Gastrocnemius medialis (tissue), 4 donors: ENCODE results near the gene VPREB1. TPM values are rescaled to one million over a fixed set of nuclear protein-coding genes. Genes with fewer than 3 reads are reported as not detected.
"Not testable (repeated sequence)": the region's sequence is repeated elsewhere in the genome, so short reads cannot be mapped to it uniquely, and the experiment has no call there.

Source experiments
- ATAC-seq, 2 donors: fragments of 150-250 bp; one replicate each; pipeline ENCODE4 v1.9.1; 2016
- DNase-seq, 2 donors: peaks; one replicate each; pipeline ENCODE4 v3.0.0-alpha.2; 2019
- H3K27ac ChIP-seq, 4 donors: fragments of 200-600 bp; sonication (generic); 1 replicate in 1 of 4; 2 replicates in 3 of 4; pipeline ENCODE4 v1.5.1; 2016 to 2018; ENCODE audit warnings: mild to moderate bottlenecking in 2 of 4, moderate library complexity in 1 of 4
- H3K27me3 ChIP-seq, 3 donors: fragments of 200-600 bp; sonication (generic) in 2 of 3; 1 replicate in 1 of 3; 2 replicates in 2 of 3; pipeline versions ENCODE4 v1.5.1 to v1.6.0; 2016 to 2019; ENCODE audit warnings: mild to moderate bottlenecking in 1 of 3, moderate library complexity in 1 of 3
- H3K36me3 ChIP-seq, 2 donors: fragments of 200-600 bp; sonication (generic) in 1 of 2; one replicate each; pipeline ENCODE4 v1.5.1; 2017 to 2018
- H3K4me1 ChIP-seq, 2 donors: fragments of 200-600 bp; sonication (generic) in 1 of 2; one replicate each; pipeline ENCODE4 v1.5.1; 2016 to 2017; ENCODE audit warnings: mild to moderate bottlenecking in 2 of 2
- H3K4me3 ChIP-seq, 4 donors: fragments of 200-600 bp; sonication (generic) in 3 of 4; 1 replicate in 1 of 4; 2 replicates in 3 of 4; pipeline ENCODE4 v1.5.1; 2016 to 2019; ENCODE audit warnings: mild to moderate bottlenecking in 2 of 4
- H3K9me3 ChIP-seq, 3 donors: fragments of 200-600 bp; sonication (generic) in 2 of 3; 1 replicate in 1 of 3; 2 replicates in 2 of 3; pipeline ENCODE4 v1.5.1; 2016 to 2019
- CTCF ChIP-seq, 5 experiments: fragments of 450-650 bp in 3 of 5; fragments of 200-600 bp in 2 of 5; sonication (generic) in 2 of 5; IDR thresholded peaks in 4 of 5; conservative IDR thresholded peaks in 1 of 5; 1 replicate in 4 of 5; 2 replicates in 1 of 5; pipeline ENCODE4 v1.5.1; 2016 to 2019; ENCODE audit warnings: antibody characterized with exemption in 5 of 5, mild to moderate bottlenecking in 3 of 5, moderate library complexity in 3 of 5
- POLR2A ChIP-seq, 2 donors: fragments of 450-650 bp; IDR thresholded peaks; one replicate each; pipeline ENCODE4 v1.6.1; 2017; ENCODE audit warnings: antibody characterized with exemption in 2 of 2, mild to moderate bottlenecking in 2 of 2, moderate library complexity in 2 of 2
- in situ Hi-C, 4 donors: fragments of 200-750 bp; cut with MboI; loops; one replicate each; pipeline versions ENCODE4 v1.15.0 to v1.8.0; 2017; ENCODE audit warnings: low sequenced_read_pairs in 4 of 4
- intact Hi-C: fragments of 100-400 bp; cut with DNase I; formaldehyde crosslinking; loops from one replicate; pipeline ENCODE4 v1.15.1; 2023; ENCODE audit warnings: low total_unique reads
- total RNA-seq, 4 donors: library from RNA; depleted of rRNA; stranded (reverse); fragments of >200 nt; gene quantifications; one replicate each; pipeline versions ENCODE4 v1.1.0 to v1.2.3, GENCODE V29; 2016

The VPREB1 gene
- total RNA-seq, 4 donors from 2014 or later = not detected

- no peak overlapping the region for H3K4me3 ChIP-seq
- H3K4me1 ChIP-seq = no peaks in the 10 kb centered on the region
- DNase-seq (no peak), ATAC-seq (no peak)
- TF ChIP-seq CTCF (IDR thresholded peaks at IDR 0.05 in 4 of 5, conservative IDR thresholded peaks at IDR 0.05 in 1 of 5) (no peak), POLR2A (IDR thresholded peaks at IDR 0.05) (no peak)
- H3K27me3 ChIP-seq = no peaks in the 10 kb centered on the region
- no peak overlapping the region for H3K27ac ChIP-seq
- no peaks in the 10 kb centered on the region for H3K9me3 ChIP-seq
- H3K36me3 ChIP-seq = no peaks in the 10 kb centered on the region
- intact Hi-C loops = no loop called here
- in situ Hi-C loops = no loop called here
These were observed 26.3 kb upstream of the VPREB1 start for GRCh38 chr22:22218302-22218701.

- in situ Hi-C loops = no loop called here
- Histone ChIP-seq H3K27me3 (no peaks in the 10 kb centered on the region), H3K36me3 (no peaks in the 10 kb centered on the region), H3K4me3 (no peak overlapping the region), H3K9me3 (no peaks in the 10 kb centered on the region), H3K4me1 (no peaks in the 10 kb centered on the region), H3K27ac (no peak overlapping the region)
- intact Hi-C loops = no loop called here
- TF ChIP-seq CTCF (IDR thresholded peaks at IDR 0.05 in 4 of 5, conservative IDR thresholded peaks at IDR 0.05 in 1 of 5) (no peak), POLR2A (IDR thresholded peaks at IDR 0.05) (no peak)
- ATAC-seq (no peak), DNase-seq (no peak)
These were observed 25.2 kb upstream of the VPREB1 start for GRCh38 chr22:22219140-22219996.

GRCh38 chr22:22221043-22221442 is 23.5 kb upstream of the VPREB1 start:
- H3K27me3 ChIP-seq, H3K9me3 ChIP-seq, intact Hi-C loops, H3K4me1 ChIP-seq, DNase-seq, H3K4me3 ChIP-seq, H3K27ac ChIP-seq, in situ Hi-C loops, H3K36me3 ChIP-seq, ATAC-seq: not testable (repeated sequence)

GRCh38 chr22:22226448-22227187 is 18.0 kb upstream of the VPREB1 start:
- intact Hi-C loops = no loop called here
- DNase-seq (no peak), ATAC-seq (no peak)
- Histone ChIP-seq H3K27ac (no peak overlapping the region), H3K9me3 (no peaks in the 10 kb centered on the region), H3K4me1 (no peaks in the 10 kb centered on the region), H3K27me3 (no peaks in the 10 kb centered on the region), H3K36me3 (no peaks in the 10 kb centered on the region), H3K4me3 (no peak overlapping the region)
- in situ Hi-C loops = no loop called here
- TF ChIP-seq CTCF (IDR thresholded peaks at IDR 0.05 in 4 of 5, conservative IDR thresholded peaks at IDR 0.05 in 1 of 5) (no peak), POLR2A (IDR thresholded peaks at IDR 0.05) (no peak)

- no peaks in the 10 kb centered on the region for H3K36me3 ChIP-seq
- H3K27ac ChIP-seq = no peak overlapping the region
- in situ Hi-C loops = no loop called here
- intact Hi-C loops = no loop called here
- H3K4me3 ChIP-seq = no peak overlapping the region
- ATAC-seq (no peak), DNase-seq (no peak)
- H3K4me1 ChIP-seq = no peaks in the 10 kb centered on the region
- H3K9me3 ChIP-seq = no peaks in the 10 kb centered on the region
- no peak for TF ChIP-seq POLR2A (IDR thresholded peaks at IDR 0.05)
- H3K27me3 ChIP-seq = no peaks in the 10 kb centered on the region
These were observed 16.2 kb upstream of the VPREB1 start for GRCh38 chr22:22228421-22228820.
